HepG2 (cell line): ENCODE data around the gene OAF. TPM values are rescaled to one million over a fixed set of nuclear protein-coding genes. Genes with fewer than 3 reads are reported as not detected.

Experiments
- AHDC1 ChIP-seq: sonication (generic); formaldehyde crosslinking; IDR thresholded peaks from 2 replicates; pipeline ENCODE4 v1.5.1; 2020; ENCODE audit warnings: mild to moderate bottlenecking, missing genetic modification reagents, borderline replicate concordance
- EED ChIP-seq: sonication (generic); formaldehyde crosslinking; IDR thresholded peaks from 2 replicates; pipeline ENCODE4 v1.5.0; 2020; ENCODE audit warnings: mild to moderate bottlenecking, missing genetic modification reagents
- GATAD1 ChIP-seq: IDR thresholded peaks from 2 replicates; pipeline ENCODE4 v1.6.1; 2016; ENCODE audit warnings: missing genetic modification reagents, missing compliant biosample characterization
- KLF9 ChIP-seq: IDR thresholded peaks from 2 replicates; pipeline ENCODE4 v1.6.1; 2016; ENCODE audit warnings: low read depth
- POLR2G ChIP-seq: fragments of 200-400 bp; formaldehyde crosslinking; IDR thresholded peaks from 2 replicates; pipeline ENCODE4 v1.6.1; 2018; ENCODE audit warnings: mild to moderate bottlenecking, low read depth, low read length, moderate library complexity
- TBL1XR1 ChIP-seq: fragments of 150-350 bp; IDR thresholded peaks from 2 replicates; pipeline ENCODE4 v1.6.1; 2014; ENCODE audit warnings: borderline replicate concordance, low read length; ENCODE audit not compliant: partially characterized antibody
- UBTF ChIP-seq: sonication (generic); formaldehyde crosslinking; IDR thresholded peaks from 2 replicates; pipeline ENCODE4 v1.4.0; 2020; ENCODE audit warnings: mild to moderate bottlenecking, missing genetic modification reagents
- YY1 ChIP-seq: IDR thresholded peaks from 2 replicates; pipeline ENCODE4 v1.6.1; 2011; ENCODE audit warnings: low read length, low read depth, moderate library complexity, mild to moderate bottlenecking; ENCODE audit not compliant: insufficient read depth, insufficient replicate concordance
- ZFP41 ChIP-seq: sonication (generic); formaldehyde crosslinking; IDR thresholded peaks from 2 replicates; pipeline ENCODE4 v1.4.0; 2020; ENCODE audit warnings: mild to moderate bottlenecking, missing genetic modification reagents, borderline replicate concordance
- ZNF318 ChIP-seq: sonication (generic); formaldehyde crosslinking; IDR thresholded peaks from 2 replicates; pipeline ENCODE4 v1.4.0; 2020; ENCODE audit warnings: mild to moderate bottlenecking, missing genetic modification reagents
- ZNF326 ChIP-seq: sonication (generic); formaldehyde crosslinking; IDR thresholded peaks from 2 replicates; pipeline ENCODE4 v1.4.0; 2020; ENCODE audit warnings: missing genetic modification reagents, borderline replicate concordance
- ZNF605 ChIP-seq: sonication (generic); formaldehyde crosslinking; IDR thresholded peaks from 2 replicates; pipeline ENCODE4 v1.8.0; 2022; ENCODE audit warnings: mild to moderate bottlenecking, missing genetic modification reagents
- ZNF709 ChIP-seq: sonication (generic); formaldehyde crosslinking; IDR thresholded peaks from 2 replicates; pipeline ENCODE4 v1.5.0; 2020; ENCODE audit warnings: mild to moderate bottlenecking, missing genetic modification reagents
- polyA plus RNA-seq, 8 experiments: library from polyadenylated mRNA; depleted of rRNA in 3 of 8; stranded (reverse) in 7 of 8; unstranded in 1 of 8; fragments of >200 nt; fragmentation: Illumina TruSeq in 4 of 8; extraction: Trizol in 4 of 8; gene quantifications; 2 replicates each; pipeline versions ENCODE4 v1.2.1 to v1.2.3, GENCODE V29; 2011 to 2016; ENCODE audit warnings: low read depth in 4 of 8, missing spikeins in 1 of 8, mixed read lengths in 1 of 8; ENCODE audit not compliant: insufficient read depth in 1 of 8
- total RNA-seq, 5 experiments: library from RNA; depleted of rRNA; stranded (reverse); fragments of >200 nt; fragmentation: Illumina TruSeq; extraction: Trizol; gene quantifications; 2 replicates each; pipeline ENCODE4 v1.2.3, GENCODE V29; 2016; ENCODE audit warnings: low read depth in 1 of 5

The OAF gene
- total and polyA plus RNA-seq, 2 of the 13 experiments (the other 11 are each of a cell fraction or from before 2014, with no cell fraction given) = 63.7 to 94.6 TPM

- TF ChIP-seq ZFP41 (CRISPR knock-in tag) (no peak), ZNF605 (CRISPR knock-in tag) (peak; percentile 69), TBL1XR1 (peak; percentile 67), POLR2G (no peak), KLF9 (CRISPR knock-in tag) (no peak), GATAD1 (no peak), AHDC1 (CRISPR knock-in tag) (no peak), UBTF (peak; percentile 48), YY1 (no peak), ZNF709 (CRISPR knock-in tag) (no peak), ZNF318 (CRISPR knock-in tag) (no peak), ZNF326 (CRISPR knock-in tag) (no peak), EED (CRISPR knock-in tag) (no peak)
These were observed 11.9 kb upstream of the OAF start (continued) for GRCh38 chr11:120198787-120199469.
